Esophagus (tissue), 2 donors: ENCODE measurements around the gene LTA4H. TPM values are rescaled to one million over a fixed set of nuclear protein-coding genes. Genes with fewer than 3 reads are reported as not detected.

ENCODE experiments used
- H3K27ac ChIP-seq, 2 donors: one replicate each; pipeline ENCODE4 v1.5.1; 2013; ENCODE audit warnings: low read depth in 2 of 2, mild to moderate bottlenecking in 2 of 2, inconsistent platforms in 1 of 2, low read length in 1 of 2, moderate library complexity in 1 of 2
- H3K27me3 ChIP-seq, 2 donors: one replicate each; pipeline ENCODE4 v1.6.1; 2013; ENCODE audit warnings: low read length in 2 of 2, control low read depth in 1 of 2, mild to moderate bottlenecking in 1 of 2; ENCODE audit not compliant: insufficient read depth in 2 of 2, control insufficient read depth in 1 of 2
- H3K36me3 ChIP-seq, 2 donors: one replicate each; pipeline ENCODE4 v1.6.1; 2013; ENCODE audit warnings: low read length in 1 of 2; ENCODE audit not compliant: control insufficient read depth in 2 of 2, insufficient read depth in 2 of 2
- H3K4me1 ChIP-seq, 2 donors: one replicate each; pipeline ENCODE4 v1.6.1; 2013; ENCODE audit warnings: low read length in 1 of 2; ENCODE audit not compliant: control insufficient read depth in 2 of 2, insufficient read depth in 2 of 2
- H3K4me3 ChIP-seq, 2 donors: one replicate each; pipeline ENCODE4 v1.5.1; 2013; ENCODE audit warnings: low read length in 2 of 2, mild to moderate bottlenecking in 2 of 2, low read depth in 1 of 2, moderate library complexity in 1 of 2
- H3K9me3 ChIP-seq, 2 donors: one replicate each; pipeline ENCODE4 v1.6.1; 2013; ENCODE audit warnings: mild to moderate bottlenecking in 2 of 2, low read depth in 1 of 2, low read length in 1 of 2, moderate library complexity in 1 of 2; ENCODE audit not compliant: control insufficient read depth in 2 of 2, insufficient read depth in 1 of 2
- WGBS, 2 donors: extraction: QIAGEN DNeasy Blood & Tissue Kit; methylation state at CpG; one replicate each; pipeline ENCODE4 v1.1.7; 2013; 5-methylcytosine and 5-hydroxymethylcytosine counted together
- polyA plus RNA-seq, 2 donors: library from polyadenylated mRNA; stranded (reverse); fragments of 200-250 nt; gene quantifications; one replicate each; pipeline ENCODE4 v1.2.3, GENCODE V29; 2013
- donor health status: healthy with polysubstance abuse.
- donor health status: Bipolar disorder and iron deficiency.

The LTA4H gene
- polyA plus RNA-seq, 2 donors = 48.9 to 93.2 TPM

GRCh38 chr12:96015672-96016071, 19.7 kb downstream of the LTA4H start:
- H3K27me3 ChIP-seq = no peaks in the 10 kb centered on the region
- H3K9me3 ChIP-seq = no peaks in the 10 kb centered on the region
- no peak overlapping the region for H3K4me3 ChIP-seq
- peaks cover 0 to 14% of the 10 kb centered on the region in 2 donors for H3K36me3 ChIP-seq
- no peak overlapping the region for H3K27ac ChIP-seq
- WGBS, 2 donors = 80% methylated on average over 5 of the region's 5 CpGs
- no peaks in the 10 kb centered on the region for H3K4me1 ChIP-seq

- Histone ChIP-seq H3K36me3 (peaks cover 0 to 19% of the 10 kb centered on the region in 2 donors), H3K27me3 (no peaks in the 10 kb centered on the region), H3K4me1 (no peaks in the 10 kb centered on the region), H3K4me3 (no peak overlapping the region), H3K27ac (no peak overlapping the region), H3K9me3 (no peaks in the 10 kb centered on the region)
- WGBS, 2 donors = 88 to 93% methylated on average over 3 of the region's 3 CpGs
Observed at GRCh38 chr12:96014943-96015599, 20.3 kb downstream of the LTA4H start.

GRCh38 chr12:96007729-96008128, 27.7 kb downstream of the LTA4H start:
- H3K4me1 ChIP-seq = no peaks in the 10 kb centered on the region
- no peak overlapping the region for H3K27ac ChIP-seq
- H3K9me3 ChIP-seq = no peaks in the 10 kb centered on the region
- H3K36me3 ChIP-seq = peaks cover 5 to 20% of the 10 kb centered on the region in 2 donors
- H3K27me3 ChIP-seq = no peaks in the 10 kb centered on the region
- 31 to 33% methylated on average over 1 of the region's 1 CpG for WGBS, 2 donors
- H3K4me3 ChIP-seq = no peak overlapping the region

GRCh38 chr12:96006727-96007126, 28.7 kb downstream of the LTA4H start:
- H3K4me3 ChIP-seq = no peak overlapping the region
- H3K27ac ChIP-seq = no peak overlapping the region
- H3K36me3 ChIP-seq = peaks cover 5 to 12% of the 10 kb centered on the region in 2 donors
- H3K4me1 ChIP-seq = no peaks in the 10 kb centered on the region
- WGBS, 2 donors = 81 to 87% methylated on average over 1 of the region's 1 CpG
- H3K27me3 ChIP-seq = no peaks in the 10 kb centered on the region
- H3K9me3 ChIP-seq = no peaks in the 10 kb centered on the region

GRCh38 chr12:96000858-96001257, 34.5 kb downstream of the LTA4H start:
- Histone ChIP-seq H3K36me3 (peaks cover 3 to 5% of the 10 kb centered on the region in 2 donors), H3K27ac (no peak overlapping the region), H3K4me1 (no peaks in the 10 kb centered on the region), H3K4me3 (no peak overlapping the region), H3K27me3 (no peaks in the 10 kb centered on the region), H3K9me3 (no peaks in the 10 kb centered on the region)
- 88 to 91% methylated on average over 5 of the region's 5 CpGs for WGBS, 2 donors

DNA sequence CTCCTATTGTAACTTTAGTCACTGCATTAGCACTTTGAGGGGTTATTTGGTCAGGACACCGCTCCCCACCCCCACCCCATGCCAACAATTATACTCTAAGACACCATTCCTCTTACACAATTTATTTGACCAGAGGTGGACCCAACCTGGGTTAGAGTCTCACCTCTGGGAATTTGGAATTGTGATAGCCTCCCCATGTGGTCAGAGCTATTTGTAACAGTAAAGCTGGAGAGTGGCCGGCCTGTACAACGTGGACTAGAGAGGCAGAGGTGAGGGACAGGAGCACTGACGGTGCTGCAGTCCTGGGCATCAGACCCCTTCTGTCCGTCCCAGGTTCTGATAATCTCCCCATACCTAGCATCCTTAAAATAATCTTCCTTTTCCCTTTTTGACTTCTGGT, 35.9 kb downstream of the LTA4H start:
- Histone ChIP-seq H3K36me3 (peaks cover 0 to 2% of the 10 kb centered on the region in 2 donors), H3K4me3 (no peak overlapping the region), H3K27me3 (no peaks in the 10 kb centered on the region), H3K9me3 (no peaks in the 10 kb centered on the region), H3K27ac (no peak overlapping the region), H3K4me1 (no peaks in the 10 kb centered on the region)
- 78 to 83% methylated on average over 5 of the region's 5 CpGs for WGBS, 2 donors

DNA sequence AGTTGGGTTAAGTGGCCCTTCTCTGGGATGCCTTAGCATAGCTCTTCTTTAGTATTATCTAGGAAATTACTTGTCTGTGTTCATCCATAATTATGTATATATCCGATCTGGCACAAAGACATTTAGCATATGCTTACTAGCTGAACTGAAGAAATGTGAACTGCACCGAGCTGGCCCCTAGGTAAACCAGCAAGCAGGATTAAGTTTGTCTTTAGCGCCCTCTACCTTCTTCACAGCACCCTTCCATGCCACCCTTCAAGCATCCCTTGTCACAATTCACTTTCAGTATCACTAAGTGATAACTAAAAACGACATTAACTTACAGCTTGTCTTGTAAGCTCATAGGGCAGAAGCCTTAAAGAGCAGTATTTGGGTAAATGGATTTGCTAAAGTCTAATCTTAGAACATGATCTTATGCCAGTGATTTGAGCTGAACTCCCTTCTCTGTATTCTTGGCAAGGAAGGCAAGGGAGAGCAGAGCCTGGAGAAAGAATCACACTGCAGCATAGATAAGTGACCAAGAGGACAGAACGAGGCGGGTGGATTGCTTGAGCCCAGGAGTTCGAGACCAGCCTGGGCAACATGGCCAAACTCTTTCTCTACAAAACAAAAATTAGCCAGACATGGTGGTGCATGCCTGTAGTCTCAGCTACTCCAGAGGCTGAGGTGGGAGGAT, 36.6 kb downstream of the LTA4H start:
- Histone ChIP-seq H3K9me3 (no peaks in the 10 kb centered on the region), H3K4me1 (no peaks in the 10 kb centered on the region), H3K27me3 (no peaks in the 10 kb centered on the region), H3K27ac (no peak overlapping the region), H3K36me3 (no peaks in the 10 kb centered on the region), H3K4me3 (no peak overlapping the region)
- 29 to 36% methylated on average over 7 of the region's 7 CpGs for WGBS, 2 donors

DNA sequence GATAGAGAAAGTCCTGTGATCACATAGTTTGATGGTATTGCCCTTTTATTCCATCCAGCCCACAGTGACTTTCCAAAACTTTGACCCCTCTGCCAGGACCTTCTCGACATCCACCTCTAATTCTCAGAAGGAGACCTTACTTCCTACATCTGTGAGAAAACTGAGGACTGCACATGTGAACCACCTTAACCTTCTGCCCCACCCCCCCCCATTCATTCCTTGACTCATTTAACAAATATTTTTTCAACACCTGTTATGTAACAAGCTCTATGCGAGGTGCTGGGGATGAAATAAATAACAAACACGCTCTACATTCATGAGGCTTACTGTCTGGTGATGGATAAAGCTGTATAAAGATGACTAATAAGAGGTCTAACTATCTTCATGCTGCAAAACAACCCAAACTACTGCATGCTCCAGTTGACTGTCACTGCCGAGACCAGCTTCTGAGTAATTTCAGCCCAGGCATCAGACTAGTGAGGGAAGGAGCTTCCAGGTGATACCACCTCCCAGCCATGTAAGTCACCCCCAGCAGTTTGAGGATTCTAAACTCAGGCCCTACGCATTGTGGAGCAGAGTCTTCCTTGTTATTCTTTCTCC, 37.4 kb downstream of the LTA4H start:
- no peaks in the 10 kb centered on the region for H3K36me3 ChIP-seq
- H3K9me3 ChIP-seq = no peaks in the 10 kb centered on the region
- H3K27me3 ChIP-seq = no peaks in the 10 kb centered on the region
- H3K4me1 ChIP-seq = no peaks in the 10 kb centered on the region
- H3K27ac ChIP-seq = no peak overlapping the region
- 73% methylated on average over 5 of the region's 5 CpGs for WGBS, 2 donors
- no peak overlapping the region for H3K4me3 ChIP-seq

DNA sequence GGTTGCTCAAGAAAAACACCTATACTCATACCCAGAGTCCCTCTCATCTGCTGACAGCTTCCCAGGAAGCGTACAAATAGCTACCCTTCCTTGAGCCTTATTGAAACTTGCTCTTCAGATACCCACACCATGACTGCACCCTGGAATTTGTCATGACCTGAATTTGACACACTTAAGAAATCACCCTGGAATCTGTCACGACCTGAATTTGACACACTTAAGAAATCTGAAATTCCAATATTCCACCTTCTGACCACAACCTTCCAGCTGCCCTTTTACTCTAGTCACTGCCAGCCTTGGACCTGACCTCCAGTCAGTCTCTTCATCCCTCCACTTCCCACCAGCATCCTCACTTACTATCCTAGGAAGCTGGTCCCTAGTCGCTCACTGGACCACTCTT, 38.1 kb downstream of the LTA4H start:
- Histone ChIP-seq H3K4me1 (no peaks in the 10 kb centered on the region), H3K9me3 (no peaks in the 10 kb centered on the region), H3K27ac (no peak overlapping the region), H3K27me3 (no peaks in the 10 kb centered on the region), H3K36me3 (no peaks in the 10 kb centered on the region), H3K4me3 (no peak overlapping the region)
- 81 to 85% methylated on average over 3 of the region's 3 CpGs for WGBS, 2 donors
